HG02970 (cell line): ENCODE data around the gene CETN2.
"Not testable (repeated sequence)": the region's sequence is repeated elsewhere in the genome, so short reads cannot be mapped to it uniquely, and the experiment has no call there.

Source experiments
- ATAC-seq: cut with Tn5 transposase; IDR thresholded peaks from one replicate; pipeline ENCODE4 v1.9.1; 2021; ENCODE audit warnings: mild to moderate bottlenecking, moderate library complexity, moderate number of reproducible peaks; ENCODE audit not compliant: unreplicated experiment, low FRiP score

The CETN2 gene

DNA sequence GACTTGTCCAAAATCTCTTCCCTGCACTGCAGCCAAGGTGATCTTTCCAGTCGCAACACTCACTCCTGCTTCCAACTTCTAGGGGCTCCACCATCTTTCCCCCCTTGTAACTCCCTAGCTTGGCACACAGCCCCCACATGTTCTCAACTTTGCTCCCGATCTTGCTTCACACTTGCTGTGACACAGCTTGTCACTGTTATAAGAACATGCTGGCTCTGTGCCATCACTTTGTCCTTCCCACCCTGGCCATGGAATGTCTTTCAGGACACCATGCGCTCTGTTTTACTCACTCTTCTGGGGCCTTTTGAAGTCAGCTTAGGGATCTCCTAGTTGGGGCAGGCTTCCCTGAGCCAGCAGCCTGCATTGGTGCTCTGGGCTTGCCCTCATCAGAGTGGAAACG lies 2.8 kb upstream of the CETN2 start:
- no peak for ATAC-seq

DNA sequence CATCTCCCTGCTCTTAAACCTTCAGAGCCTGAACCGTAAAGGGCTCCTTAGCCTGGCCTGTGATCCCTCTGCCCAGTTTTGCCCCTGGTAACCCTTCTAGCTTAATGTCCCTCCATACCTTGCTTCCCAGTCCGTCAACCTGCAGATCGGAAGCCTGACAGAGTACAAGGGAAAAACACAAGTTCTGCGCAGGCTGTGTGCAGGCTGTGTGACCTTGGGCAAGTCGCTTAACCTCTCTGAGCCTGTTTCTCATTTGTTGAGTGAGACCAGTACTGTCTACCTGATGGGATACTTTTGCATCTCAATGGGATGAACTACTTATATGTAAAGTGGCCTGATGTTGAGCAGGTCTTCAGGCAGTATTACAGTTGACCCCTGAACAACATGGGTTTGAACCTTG lies 2.0 kb upstream of the CETN2 start:
- ATAC-seq = no peak

DNA sequence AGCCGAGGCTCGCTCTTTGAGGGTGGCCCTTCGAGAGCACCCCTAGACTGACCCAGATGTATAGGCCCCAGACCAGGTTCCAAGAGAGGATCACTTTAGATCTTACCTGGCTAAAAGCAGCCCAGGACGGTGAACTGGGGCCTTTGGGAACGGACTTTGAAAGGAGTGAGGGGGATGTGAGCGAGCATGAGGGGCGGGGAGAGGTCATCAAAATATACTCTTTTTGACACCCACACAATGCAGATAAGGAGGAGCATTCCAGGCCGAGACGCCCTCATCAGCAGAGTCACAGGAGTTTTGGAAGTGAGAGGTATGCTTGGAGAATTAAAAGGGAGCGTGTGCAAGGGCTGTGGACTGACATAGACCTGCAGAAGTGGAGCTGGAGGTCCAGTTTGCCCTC lies 834 bp upstream of the CETN2 start:
- no peak for ATAC-seq

DNA sequence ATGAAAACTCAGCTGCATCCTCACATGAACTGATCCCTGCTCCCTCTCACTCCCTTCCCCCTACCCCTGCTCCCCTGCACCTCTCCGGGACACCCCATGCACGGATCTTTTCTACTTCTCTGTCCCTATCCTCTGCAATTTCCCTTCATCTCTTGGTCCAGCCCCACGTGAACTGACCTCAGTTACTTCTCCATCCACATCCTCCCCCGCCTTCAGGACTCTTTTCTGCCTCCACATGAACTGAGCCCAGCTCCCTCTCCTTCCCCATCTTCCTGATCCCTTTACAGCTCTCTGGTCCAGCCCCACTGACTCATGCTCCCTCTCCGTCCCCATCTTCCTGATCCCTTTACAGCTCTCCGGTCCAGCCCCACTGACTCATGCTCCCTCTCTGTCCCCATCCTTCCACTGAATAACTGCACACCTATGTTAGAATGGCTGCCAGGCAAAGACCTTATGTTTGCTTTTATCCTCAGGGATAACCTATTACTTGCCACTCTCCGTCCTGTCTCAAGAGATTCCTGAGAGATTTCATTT lies 5.6 kb downstream of the CETN2 start:
- no peak for ATAC-seq

DNA sequence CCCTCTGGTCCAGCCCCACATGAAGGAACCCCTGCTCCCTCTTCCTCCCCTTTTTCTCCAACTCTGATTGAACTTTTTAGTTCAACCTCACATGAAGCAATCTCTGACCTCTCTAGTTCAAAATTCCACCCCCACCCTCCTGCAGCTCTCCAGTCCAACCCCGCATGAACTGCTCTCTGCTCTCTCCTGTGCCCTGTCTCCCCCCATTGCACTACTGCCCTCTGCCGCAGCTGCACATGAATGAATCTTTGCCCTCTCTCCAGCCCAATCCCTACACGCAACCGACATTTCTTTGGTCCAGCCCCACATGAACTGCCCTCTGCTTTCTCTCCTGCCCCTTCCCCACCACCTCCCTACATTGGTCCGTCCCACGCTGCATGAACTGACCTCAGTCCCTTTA lies 6.9 kb downstream of the CETN2 start:
- no peak for ATAC-seq

DNA sequence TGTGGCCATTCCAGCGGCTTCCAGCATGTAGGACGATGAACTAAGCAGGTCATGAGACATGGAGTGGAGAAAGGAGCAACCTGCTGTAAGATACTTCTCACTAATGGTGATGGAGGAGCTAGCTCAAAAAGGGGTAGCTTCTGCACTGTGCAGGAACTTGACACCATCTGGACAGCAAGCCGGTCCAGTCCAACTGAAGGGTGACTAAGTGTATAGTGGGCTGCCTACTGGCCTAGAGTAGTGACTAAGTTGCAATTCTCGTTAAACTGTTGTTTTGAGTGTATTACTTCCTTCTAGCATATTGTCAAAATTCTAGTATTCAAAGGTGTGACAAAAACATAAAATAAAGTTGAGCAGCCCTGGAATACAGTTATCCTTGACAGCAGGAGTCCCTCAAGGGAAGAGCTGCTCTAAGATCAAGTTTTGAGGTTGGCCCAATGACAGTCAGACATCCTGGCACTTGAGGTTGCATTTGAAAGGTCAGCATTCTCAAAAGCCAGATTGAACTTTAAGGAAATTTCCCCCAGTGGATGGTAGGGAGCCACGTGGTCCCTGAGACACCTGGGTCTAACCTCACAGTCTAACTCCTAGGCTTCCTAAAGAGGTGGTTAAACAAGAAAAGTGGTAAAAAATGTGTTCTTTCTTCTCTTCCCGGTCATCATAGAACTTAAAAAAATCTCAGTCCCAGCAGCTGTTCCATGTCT lies 8.0 kb downstream of the CETN2 start:
- ATAC-seq = no peak

DNA sequence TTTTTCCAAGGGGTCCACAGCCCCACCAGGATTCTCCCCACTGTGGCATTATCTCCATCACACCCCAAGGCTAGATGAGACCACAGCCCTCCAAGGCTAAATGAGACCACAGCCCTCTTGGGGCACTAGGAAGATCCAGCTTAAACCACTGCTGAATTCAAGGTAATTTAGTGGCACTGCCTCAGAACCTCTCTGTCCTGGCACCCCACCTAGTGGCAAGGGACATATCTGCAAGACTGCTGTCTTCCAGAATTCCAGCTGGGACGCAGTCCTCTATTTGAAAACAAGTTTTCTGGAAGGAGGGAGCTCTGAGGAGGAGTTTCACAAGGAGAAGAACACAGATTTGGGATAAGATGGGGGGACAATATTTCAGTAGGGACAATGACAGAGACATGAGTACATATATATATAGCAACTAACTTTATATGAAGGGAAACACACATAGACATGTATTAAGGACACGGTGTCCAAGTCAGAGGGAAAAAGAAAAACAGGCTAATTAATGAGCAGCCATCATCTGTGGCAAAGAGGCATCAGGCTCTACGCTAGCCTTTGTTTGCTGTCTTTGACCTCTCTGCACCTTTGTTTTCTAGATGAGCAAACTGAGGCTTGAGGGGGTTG lies 9.3 kb downstream of the CETN2 start:
- ATAC-seq = no peak

DNA sequence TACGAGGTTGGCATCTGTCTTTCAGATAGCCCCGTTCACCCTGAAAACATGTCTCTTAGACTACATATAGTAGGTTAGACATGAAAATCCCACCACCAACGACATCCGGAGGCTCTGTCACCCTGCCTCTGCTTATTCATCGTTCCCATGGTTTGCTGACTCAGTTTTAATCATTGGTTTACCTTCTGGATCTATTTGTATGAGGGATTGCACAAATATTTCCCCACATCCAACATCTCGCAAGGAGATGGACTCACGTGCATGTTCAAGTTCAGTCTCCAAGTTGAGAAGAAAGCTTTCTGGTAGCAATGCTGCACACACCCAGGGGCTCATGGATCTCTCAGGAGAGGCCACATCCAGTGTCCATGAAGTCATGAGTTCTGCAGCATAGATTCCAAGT lies 10.8 kb downstream of the CETN2 start:
- ATAC-seq = no peak

DNA sequence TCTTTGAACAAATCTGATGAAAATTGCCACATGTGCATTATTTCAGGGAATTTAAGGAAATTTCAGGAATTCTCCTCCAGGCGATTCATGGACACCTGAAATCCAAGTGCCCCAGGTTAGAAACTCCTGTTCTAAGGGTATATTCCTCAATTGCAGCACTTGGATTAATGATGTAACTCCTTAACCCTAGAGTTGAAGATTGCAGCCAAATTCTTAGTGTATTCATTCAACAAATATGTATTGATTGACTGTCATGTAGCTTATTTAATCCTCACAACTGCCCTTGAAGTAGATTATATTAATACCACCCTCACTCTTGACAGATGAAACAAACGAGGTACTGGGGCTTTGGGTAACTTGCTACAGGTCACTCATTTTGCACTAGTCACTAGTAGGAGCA lies 11.3 kb downstream of the CETN2 start:
- ATAC-seq = no peak

DNA sequence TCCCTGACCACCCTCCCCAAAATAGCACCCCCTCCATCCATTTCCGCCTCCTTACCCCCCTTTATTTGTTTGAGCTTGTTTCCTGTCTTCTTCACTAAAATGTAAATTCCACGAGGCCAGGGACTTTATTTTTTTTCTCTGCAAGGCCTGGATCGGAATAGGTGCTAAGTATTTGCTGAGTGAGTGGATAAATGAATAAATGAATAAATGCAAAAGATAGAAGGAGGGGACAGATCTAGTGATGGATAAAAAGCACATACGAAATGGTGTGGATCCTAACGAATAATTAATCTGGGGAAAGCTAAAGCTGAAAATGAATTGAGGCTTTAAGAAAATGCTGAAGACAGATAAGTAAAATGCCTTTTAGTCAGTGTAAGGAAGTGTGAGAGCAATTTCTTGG lies 12.2 kb downstream of the CETN2 start:
- no peak for ATAC-seq

DNA sequence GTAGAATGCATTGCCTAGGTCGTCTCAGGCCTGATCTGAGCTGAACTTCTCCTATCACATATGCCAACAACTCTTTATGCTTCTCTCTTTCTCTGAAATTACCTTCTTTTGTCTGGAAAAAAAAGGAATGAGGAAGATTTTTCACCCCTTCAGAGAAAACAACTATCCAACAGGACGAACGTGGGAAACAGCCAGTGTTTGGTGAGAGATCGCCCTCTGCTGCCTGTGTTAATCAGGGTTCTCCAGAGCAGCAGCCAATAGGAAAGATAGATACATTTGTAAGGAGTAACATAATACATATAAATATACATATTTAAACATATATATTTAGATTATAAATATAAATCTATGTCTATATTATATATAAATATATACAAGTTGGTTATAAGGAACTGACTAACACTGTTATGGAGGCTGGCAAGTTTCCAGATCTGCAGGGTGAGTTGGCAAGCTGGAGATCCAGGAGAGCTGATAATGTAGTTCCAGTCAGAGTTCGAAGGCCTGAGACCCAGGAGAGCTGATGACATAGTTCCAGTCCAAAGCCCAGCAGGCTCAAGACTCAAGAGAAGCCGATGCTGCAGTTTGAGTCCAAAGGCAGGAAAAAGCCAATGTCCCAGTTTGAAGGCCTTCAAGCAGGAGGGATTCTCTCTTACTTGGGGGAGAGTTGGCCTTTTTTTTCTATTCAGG lies 13.3 kb downstream of the CETN2 start:
- ATAC-seq = no peak

DNA sequence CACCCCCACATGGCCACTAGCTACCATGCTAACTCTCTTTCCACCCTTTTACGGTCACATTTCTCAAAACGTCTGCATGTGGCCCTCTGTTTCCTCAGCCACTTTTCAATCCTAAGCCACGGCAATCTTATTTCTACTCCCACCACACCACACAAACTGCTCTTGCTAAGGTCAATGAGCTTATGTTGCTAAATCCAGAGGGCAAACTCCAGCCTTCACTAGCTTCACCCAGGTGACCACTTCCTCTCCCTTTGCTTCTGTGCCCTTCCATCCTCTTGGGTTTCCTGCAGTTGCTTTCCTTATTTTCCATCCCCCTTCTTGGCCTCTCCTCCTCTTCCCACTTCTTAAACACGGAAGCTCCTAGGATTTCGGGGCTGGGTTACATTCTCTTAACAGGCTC lies 16.5 kb downstream of the CETN2 start:
- ATAC-seq = no peak

DNA sequence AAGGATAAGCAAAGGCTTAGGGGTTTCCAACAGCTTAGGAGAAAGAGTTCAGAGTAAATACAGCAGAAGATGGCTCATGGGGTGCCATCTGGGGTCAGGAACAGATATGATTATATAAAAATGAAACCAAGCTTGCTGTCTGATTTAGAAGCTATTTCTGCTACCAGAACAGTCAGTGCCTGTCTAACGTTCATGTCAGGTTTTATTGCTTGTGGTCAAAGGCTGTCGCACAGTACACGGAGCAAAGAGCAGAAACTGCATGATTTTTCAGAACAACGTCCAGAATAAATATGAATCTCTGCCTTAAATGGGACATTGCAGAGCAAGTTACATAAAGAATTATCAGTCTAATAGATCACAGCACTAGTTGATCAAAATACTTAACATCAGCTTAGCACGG lies 17.4 kb downstream of the CETN2 start:
- ATAC-seq = no peak

DNA sequence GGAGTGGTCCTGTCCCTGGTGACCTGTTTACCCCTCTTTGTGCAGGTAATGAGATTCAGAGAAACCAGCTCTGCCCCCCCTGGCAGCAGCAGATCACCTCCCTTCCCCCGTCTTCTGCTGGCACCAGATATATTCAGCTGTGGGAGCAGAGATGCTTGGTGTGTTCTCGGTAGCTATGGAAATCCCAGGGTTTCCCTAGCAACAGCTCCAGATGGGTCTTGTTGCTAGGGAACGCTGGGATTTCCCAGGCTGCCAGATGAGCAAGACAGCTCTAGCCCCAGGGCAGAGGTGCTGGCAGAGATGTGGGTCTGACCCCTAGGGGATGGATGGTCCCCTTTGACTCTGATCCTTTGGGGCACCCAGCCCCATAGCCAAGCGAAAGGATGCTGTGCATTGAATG lies 20.2 kb downstream of the CETN2 start:
- ATAC-seq = no peak

DNA sequence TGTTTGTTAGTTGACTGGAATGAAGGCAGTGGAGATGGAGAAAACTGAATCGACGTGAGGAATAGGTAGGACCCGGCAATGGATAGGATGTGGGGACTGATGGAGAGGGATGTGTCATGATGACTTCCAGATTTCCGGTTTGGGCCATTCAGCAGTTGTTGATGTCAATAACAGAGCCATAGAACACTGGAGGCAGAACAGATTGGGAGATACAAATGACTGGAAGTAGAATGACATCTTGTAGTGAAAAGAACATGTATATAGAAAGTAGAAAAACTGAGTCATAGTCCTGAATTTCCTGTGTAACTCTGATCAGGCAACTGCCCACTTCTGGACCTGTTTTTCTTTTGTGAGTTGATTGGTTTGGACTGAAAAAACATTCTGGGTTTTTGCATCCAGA lies 24.5 kb downstream of the CETN2 start:
- ATAC-seq = no peak

DNA sequence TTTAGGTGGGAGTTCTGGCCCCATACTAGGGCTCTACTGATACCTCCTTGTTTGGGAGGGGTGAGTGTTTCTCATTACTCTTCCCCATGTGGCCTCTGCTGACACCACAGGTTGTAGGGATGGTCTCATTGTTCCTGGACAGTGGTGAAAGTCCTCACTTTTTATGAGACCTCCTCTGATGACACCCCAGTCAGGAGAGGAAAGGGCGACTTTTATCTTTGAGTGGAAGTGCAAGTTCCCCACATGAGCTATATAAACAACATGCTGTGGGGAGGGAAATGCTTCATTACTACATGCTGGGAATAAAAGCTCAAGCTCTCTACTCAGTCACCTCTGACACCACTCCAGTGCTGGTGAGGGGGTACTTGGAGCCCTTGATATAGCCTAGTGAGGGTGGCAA lies 31.6 kb downstream of the CETN2 start:
- ATAC-seq = no peak

DNA sequence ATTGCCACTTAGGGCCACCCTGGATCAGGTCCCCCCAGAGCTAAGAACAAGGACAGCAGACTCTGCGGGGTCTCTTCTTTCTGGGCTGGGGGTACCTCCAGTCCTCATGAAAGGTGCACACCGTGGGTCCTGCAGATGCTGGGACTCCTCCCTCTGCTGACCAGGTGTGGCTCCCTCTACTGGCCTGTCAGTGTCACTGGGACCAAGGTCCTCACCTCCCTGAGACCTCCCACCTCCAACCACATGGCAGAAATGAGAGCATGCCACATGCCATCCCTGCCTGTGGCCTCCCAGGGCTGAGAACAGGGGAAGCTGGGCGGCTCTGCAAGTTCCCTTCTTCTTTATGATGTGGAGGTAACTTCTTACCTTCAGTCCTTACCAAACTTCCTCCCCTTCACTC lies 43.5 kb downstream of the CETN2 start:
- not testable (repeated sequence) for ATAC-seq
